HepG2 (cell line): ENCODE measurements around the gene MSI2. TPM values are rescaled to one million over a fixed set of nuclear protein-coding genes. Genes with fewer than 3 reads are reported as not detected.

Source experiments
- ATAC-seq: fragments of 200-7000 bp; cut with Tn5 transposase; 3 replicates; pipeline ENCODE4 v1.9.1; 2020; ENCODE audit warnings: mild to moderate bottlenecking, moderate library complexity
- BruUV-seq: library from RNA; stranded (reverse); fragments of 400-500 nt; replicated peaks from 2 replicates; lab custom pipeline; 2021; lab: Mats Ljungman, UMichigan
- CTCF ChIA-PET: fragments of 300-600 bp; formaldehyde crosslinking; extraction: SDS; loops from one replicate; lab custom pipeline; 2021; ENCODE audit warnings: low total read pairs, inconsistent platforms, low intra/inter-chr PET ratio; lab: Yijun Ruan, JAX
- POLR2A ChIA-PET: fragments of 350-600 bp; sonication (Branson Sonifier 250); formaldehyde crosslinking; loops from one replicate; lab custom pipeline; 2020; ENCODE audit warnings: antibody characterized with exemption, inconsistent platforms; lab: Yijun Ruan, JAX
- DNase-seq: peaks from one replicate; pipeline ENCODE4 v3.0.0-alpha.2; 2015; ENCODE audit warnings: low spot score
- FAIRE-seq: peaks from 3 replicates; lab custom pipeline; 2011; peaks lifted over from hg19 to GRCh38; lab: Jason Lieb, UNC
- H2AFZ ChIP-seq: one replicate; pipeline ENCODE4 v1.6.1; 2011; ENCODE audit warnings: low read length, inconsistent platforms
- H3K27ac ChIP-seq: fragments of 300-600 bp; 3 replicates; pipeline ENCODE4 v1.8.0; 2011; ENCODE audit warnings: mixed run types, mild to moderate bottlenecking, mixed read lengths, low read length, inconsistent platforms; ENCODE audit not compliant: insufficient read depth; ENCODE audit errors: extremely low read length
- H3K27me3 ChIP-seq, 2 experiments: fragments of 200-600 bp in 1 of 2; 2 replicates in 1 of 2; 3 replicates in 1 of 2; pipeline versions ENCODE4 v1.6.0 to v1.8.0; 2011; ENCODE audit warnings: low read length in 2 of 2, mild to moderate bottlenecking in 2 of 2, moderate library complexity in 2 of 2, inconsistent platforms in 1 of 2; ENCODE audit not compliant: insufficient read depth in 2 of 2, control insufficient read depth in 1 of 2
- H3K36me3 ChIP-seq, 2 experiments: fragments of 200-600 bp in 1 of 2; replicated peaks in 1 of 2; 2 replicates in 1 of 2; 3 replicates in 1 of 2; pipeline versions ENCODE4 v1.5.1 to v1.8.0; 2011; ENCODE audit warnings: low read length in 2 of 2, inconsistent platforms in 1 of 2; ENCODE audit not compliant: insufficient read depth in 2 of 2, control insufficient read depth in 1 of 2
- H3K4me1 ChIP-seq: 2 replicates; pipeline ENCODE4 v1.5.1; 2012; ENCODE audit warnings: low read length, inconsistent platforms; ENCODE audit not compliant: insufficient read depth
- H3K4me2 ChIP-seq: 2 replicates; pipeline ENCODE4 v1.6.0; 2011; ENCODE audit warnings: low read depth, low read length, inconsistent platforms
- H3K4me3 ChIP-seq, 3 experiments: fragments of 200-600 bp in 1 of 3; sonication (generic), shearing (Covaris generic) in 1 of 3; replicated peaks in 1 of 3; 2 replicates each; pipeline ENCODE4 v1.5.1; 2011 to 2016; ENCODE audit warnings: low read length in 3 of 3, inconsistent platforms in 2 of 3, low read depth in 2 of 3, mild to moderate bottlenecking in 2 of 3, control low read depth in 1 of 3, mixed read lengths in 1 of 3; ENCODE audit not compliant: insufficient read depth in 1 of 3
- H3K79me2 ChIP-seq: one replicate; pipeline ENCODE4 v1.6.1; 2011; ENCODE audit warnings: low read length, inconsistent platforms; ENCODE audit not compliant: insufficient read depth
- H3K9ac ChIP-seq: 2 replicates; pipeline ENCODE4 v1.6.0; 2011; ENCODE audit warnings: mild to moderate bottlenecking, low read depth, low read length, inconsistent platforms; ENCODE audit not compliant: insufficient read depth
- H3K9me3 ChIP-seq: 2 replicates; pipeline ENCODE4 v1.5.1; 2012; ENCODE audit warnings: mild to moderate bottlenecking, low read length
- H4K20me1 ChIP-seq: 2 replicates; pipeline ENCODE4 v1.6.0; 2011; ENCODE audit warnings: inconsistent platforms, mild to moderate bottlenecking, low read length, moderate library complexity; ENCODE audit not compliant: insufficient read depth
- CREB1 ChIP-seq, 2 experiments: fragments of 450-650 bp in 1 of 2; IDR thresholded peaks; 2 replicates each; pipeline ENCODE4 v1.6.1; 2016 to 2017; ENCODE audit warnings: control low read depth in 1 of 2, mild to moderate bottlenecking in 1 of 2, missing compliant biosample characterization in 1 of 2, missing genetic modification characterization in 1 of 2
- MAFF ChIP-seq: IDR thresholded peaks from 2 replicates; pipeline ENCODE4 v1.6.1; 2011; ENCODE audit warnings: low read depth, low read length, improper control_type of control experiment
- MAFK ChIP-seq, 2 experiments: IDR thresholded peaks in 1 of 2; conservative IDR thresholded peaks in 1 of 2; 2 replicates each; pipeline ENCODE4 v1.6.1; 2011; ENCODE audit warnings: improper control_type of control experiment in 2 of 2, low read length in 2 of 2
- POLR2G ChIP-seq: fragments of 200-400 bp; formaldehyde crosslinking; IDR thresholded peaks from 2 replicates; pipeline ENCODE4 v1.6.1; 2018; ENCODE audit warnings: mild to moderate bottlenecking, low read depth, low read length, moderate library complexity
- ZNF468 ChIP-seq: sonication (generic); formaldehyde crosslinking; IDR thresholded peaks from 2 replicates; pipeline ENCODE4 v1.8.0; 2022; ENCODE audit warnings: mild to moderate bottlenecking, moderate library complexity, missing genetic modification reagents
- ZNF782 ChIP-seq: sonication (generic); formaldehyde crosslinking; IDR thresholded peaks from 2 replicates; pipeline ENCODE4 v1.4.0; 2020; ENCODE audit warnings: missing genetic modification reagents, mild to moderate bottlenecking, borderline replicate concordance
- WGBS: methylation state at CpG from one replicate; pipeline ENCODE4 v1.1.6; 2017; ENCODE audit warnings: low lambda C conversion rate; 5-methylcytosine and 5-hydroxymethylcytosine counted together
- in situ Hi-C: cut with HindIII; loops from 2 replicates; pipeline ENCODE4 v1.10.0; 2017; ENCODE audit warnings: low pct_unique_long_range_greater_than_20kb; ENCODE audit not compliant: extremely low pct_ligation_motif_present
- intact Hi-C: fragments of 100-400 bp; cut with micrococcal nuclease; formaldehyde crosslinking; loops from one replicate; pipeline ENCODE4 v1.10.0; 2022; ENCODE audit not compliant: unreplicated experiment
- polyA plus RNA-seq, 8 experiments: library from polyadenylated mRNA; depleted of rRNA in 3 of 8; stranded (reverse) in 7 of 8; unstranded in 1 of 8; fragments of >200 nt; fragmentation: Illumina TruSeq in 4 of 8; extraction: Trizol in 4 of 8; gene quantifications; 2 replicates each; pipeline versions ENCODE4 v1.2.1 to v1.2.3, GENCODE V29; 2011 to 2016; ENCODE audit warnings: low read depth in 4 of 8, missing spikeins in 1 of 8, mixed read lengths in 1 of 8; ENCODE audit not compliant: insufficient read depth in 1 of 8
- total RNA-seq, 5 experiments: library from RNA; depleted of rRNA; stranded (reverse); fragments of >200 nt; fragmentation: Illumina TruSeq; extraction: Trizol; gene quantifications; 2 replicates each; pipeline ENCODE4 v1.2.3, GENCODE V29; 2016; ENCODE audit warnings: low read depth in 1 of 5

Gene MSI2
- total and polyA plus RNA-seq, 2 of the 13 experiments (the other 11 are each of a cell fraction or from before 2014, with no cell fraction given), result 77.5 to 78.4 TPM

DNA sequence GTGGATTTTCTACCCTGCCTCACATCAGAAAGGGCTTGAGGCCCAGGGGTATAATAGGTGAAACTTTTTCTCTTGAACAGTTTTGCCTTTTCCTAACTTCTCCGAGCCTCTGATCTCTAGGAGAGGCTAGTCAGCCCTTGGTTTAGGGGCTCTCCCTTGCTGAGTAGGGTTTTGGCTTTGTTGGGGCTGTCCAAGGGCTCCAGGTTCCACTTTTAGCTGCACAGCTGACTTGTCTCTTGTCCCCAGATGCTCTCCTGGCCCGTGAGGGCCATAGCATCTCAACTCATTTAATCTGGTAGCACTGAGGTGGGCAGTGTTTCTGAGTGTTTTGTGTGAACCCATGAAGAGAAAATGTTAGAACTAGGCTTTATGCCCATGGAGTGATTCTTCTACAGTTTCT lies 103.9 kb downstream of the MSI2 start:
- H4K20me1 ChIP-seq, result no peaks in the 10 kb centered on the region; the same call in 1 of the 2 replicates
- H3K4me2 ChIP-seq, result no peak overlapping the region
- H3K4me3 ChIP-seq, result no peak overlapping the region
- H3K79me2 ChIP-seq, result peaks cover 50% of the 10 kb centered on the region
- no peaks in the 10 kb centered on the region for H3K9me3 ChIP-seq
- peaks cover 6 to 13% of the 10 kb centered on the region in 2 experiments; a peak in 3 of 5 replicates for H3K36me3 ChIP-seq
- no TSS peak for BruUV-seq
- H3K4me1 ChIP-seq, result peaks cover 34% of the 10 kb centered on the region
- FAIRE-seq, result no peak
- ChIA-PET CTCF (no interaction called here), POLR2A (no interaction called here)
- DNase-seq, result no peak
- TF ChIP-seq POLR2G, result no peak
- no peak for TF ChIP-seq ZNF782
- no peak overlapping the region for H3K27ac ChIP-seq
- in situ Hi-C loops (no loop called here), intact Hi-C loops (no loop called here)
- ATAC-seq, result no peak
- H2AFZ ChIP-seq, result no peak overlapping the region
- H3K27me3 ChIP-seq, result no peaks in the 10 kb centered on the region
- H3K9ac ChIP-seq, result no peak overlapping the region
- 100% methylated on average over 2 of the region's 2 CpGs for WGBS

DNA sequence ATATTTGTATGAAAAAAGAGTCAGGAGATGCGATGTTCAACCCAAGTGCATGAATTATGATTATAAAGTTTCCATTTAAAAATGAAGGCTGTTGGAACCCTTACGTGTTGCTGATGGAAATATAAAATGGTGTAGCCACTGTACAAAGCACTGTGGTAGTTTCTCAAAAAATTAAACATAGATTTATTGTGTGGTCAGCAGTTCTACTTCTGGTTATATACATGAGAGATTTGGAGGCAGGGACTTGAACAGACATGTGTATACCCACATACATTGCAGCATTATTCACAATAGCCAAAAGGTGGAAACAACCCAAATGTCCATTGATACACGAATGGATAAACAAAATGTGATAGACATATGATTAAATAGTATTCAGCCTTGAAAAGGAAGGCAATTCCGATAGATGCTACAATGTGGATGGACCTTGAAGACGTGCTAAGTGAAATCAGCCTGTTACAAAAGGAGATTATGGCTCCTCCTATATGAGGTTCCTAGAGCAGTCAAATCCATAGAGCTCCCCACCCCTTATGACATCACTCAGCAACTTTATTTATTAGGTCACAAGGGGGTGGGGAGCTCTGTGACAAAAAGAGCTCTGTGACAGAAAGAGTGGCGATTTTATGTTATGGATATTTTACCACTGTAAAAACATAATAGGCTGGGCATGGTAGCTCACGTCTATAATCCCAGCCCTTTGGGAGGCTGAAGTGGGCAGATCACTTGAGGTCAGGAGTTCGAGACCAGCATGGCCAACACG lies 106.7 kb downstream of the MSI2 start:
- Histone ChIP-seq H3K4me1 (peaks cover 37% of the 10 kb centered on the region), H3K4me2 (no peak overlapping the region), H3K9me3 (no peaks in the 10 kb centered on the region), H3K4me3 (no peak overlapping the region), H3K27me3 (no peaks in the 10 kb centered on the region), H3K9ac (no peak overlapping the region), H3K36me3 (peaks cover 4 to 11% of the 10 kb centered on the region in 2 experiments; a peak in 2 of 5 replicates), H3K27ac (no peak overlapping the region), H4K20me1 (no peaks in the 10 kb centered on the region), H3K79me2 (peaks cover 61% of the 10 kb centered on the region), H2AFZ (no peak overlapping the region)
- ATAC-seq (no peak), FAIRE-seq (no peak), DNase-seq (no peak)
- 97% methylated on average over 9 of the region's 9 CpGs for WGBS
- peak; percentile 75 to 80 for TF ChIP-seq MAFK (conservative IDR thresholded peaks at IDR 0.05 in 1 of 2, IDR thresholded peaks at IDR 0.05 in 1 of 2; ENCODE audit: low read length in 2 of 2)
- no peak for TF ChIP-seq ZNF468 (CRISPR knock-in tag)
- TF ChIP-seq MAFF, result peak; percentile 67
- TF ChIP-seq CREB1 (IDR thresholded peaks at IDR 0.05), result peak; percentile 39; the same call in 1 of the 2 replicates
- TF ChIP-seq CREB1 (CRISPR knock-in tag; IDR thresholded peaks at IDR 0.05), result no peak
- CTCF ChIA-PET, result no interaction called here
- no TSS peak for BruUV-seq
- intact Hi-C loops, result no loop called here
- POLR2A ChIA-PET, result no interaction called here
- in situ Hi-C loops, result no loop called here
